MM.1S (cell line): ENCODE data around the gene PTCD3.

Experiments
- EZH2 ChIP-seq: fragments of 300-600 bp; sonication (generic); optimal IDR thresholded peaks from 2 replicates; pipeline ENCODE3; 2017; ENCODE audit warnings: low read depth, mild to moderate bottlenecking, antibody characterized with exemption, low read length, mixed read lengths
- EZH2phosphoT487 ChIP-seq: fragments of 300-600 bp; sonication (generic); IDR thresholded peaks from 2 replicates; pipeline ENCODE4 v1.6.1; 2018; ENCODE audit warnings: antibody characterized with exemption, low read length
- TF ChIP-seq, protein P1 (sequence below): fragments of 300-600 bp; sonication (generic); IDR thresholded peaks from 2 replicates; pipeline ENCODE4 v1.5.1; 2016; ENCODE audit warnings: antibody characterized with exemption, low read length, mixed read lengths

DNA sequence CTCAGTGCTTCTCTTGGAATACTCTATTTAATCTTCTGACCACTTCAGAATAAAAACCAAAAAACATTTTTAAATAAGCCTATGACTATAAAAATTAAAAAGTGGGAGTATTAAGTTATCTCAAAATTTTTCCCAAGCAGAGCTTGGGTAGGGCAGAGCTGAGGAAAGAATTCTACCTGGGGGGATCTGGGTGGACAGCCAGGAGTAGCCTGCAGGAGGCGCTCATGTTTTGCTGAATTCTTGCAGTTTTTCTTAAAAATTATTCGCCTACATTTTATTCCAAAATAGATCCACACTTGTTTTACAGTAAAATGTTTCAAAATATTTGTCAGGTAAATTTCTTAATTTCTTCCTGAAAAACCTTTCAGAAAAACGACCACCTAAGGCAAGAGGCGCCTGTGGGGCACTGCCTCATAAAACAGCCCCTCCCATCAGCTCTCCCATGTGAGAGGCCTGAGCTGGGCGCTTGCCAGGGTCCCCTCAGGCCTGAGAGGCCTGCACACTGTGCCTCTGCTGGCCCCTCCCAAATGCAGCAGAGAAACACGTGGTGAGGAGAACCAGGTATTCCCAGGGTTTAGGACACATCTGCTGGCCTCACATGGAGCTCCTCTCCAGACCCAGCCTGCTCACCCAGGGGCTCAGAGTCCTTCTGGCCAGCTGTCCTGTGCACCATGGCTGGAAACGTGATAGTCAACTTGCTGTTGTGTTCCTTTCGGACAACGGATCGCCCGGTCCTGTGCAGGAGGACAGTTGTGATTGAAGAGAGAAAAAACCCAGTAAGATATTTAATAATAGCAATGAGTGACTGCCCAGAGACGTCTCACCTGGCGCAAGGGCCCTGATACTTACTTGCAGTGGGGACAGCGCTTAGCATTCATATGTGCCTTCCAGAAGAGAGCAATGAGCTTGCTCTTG lies 17.8 kb upstream of the PTCD3 start:
- TF ChIP-seq, protein P1, sequence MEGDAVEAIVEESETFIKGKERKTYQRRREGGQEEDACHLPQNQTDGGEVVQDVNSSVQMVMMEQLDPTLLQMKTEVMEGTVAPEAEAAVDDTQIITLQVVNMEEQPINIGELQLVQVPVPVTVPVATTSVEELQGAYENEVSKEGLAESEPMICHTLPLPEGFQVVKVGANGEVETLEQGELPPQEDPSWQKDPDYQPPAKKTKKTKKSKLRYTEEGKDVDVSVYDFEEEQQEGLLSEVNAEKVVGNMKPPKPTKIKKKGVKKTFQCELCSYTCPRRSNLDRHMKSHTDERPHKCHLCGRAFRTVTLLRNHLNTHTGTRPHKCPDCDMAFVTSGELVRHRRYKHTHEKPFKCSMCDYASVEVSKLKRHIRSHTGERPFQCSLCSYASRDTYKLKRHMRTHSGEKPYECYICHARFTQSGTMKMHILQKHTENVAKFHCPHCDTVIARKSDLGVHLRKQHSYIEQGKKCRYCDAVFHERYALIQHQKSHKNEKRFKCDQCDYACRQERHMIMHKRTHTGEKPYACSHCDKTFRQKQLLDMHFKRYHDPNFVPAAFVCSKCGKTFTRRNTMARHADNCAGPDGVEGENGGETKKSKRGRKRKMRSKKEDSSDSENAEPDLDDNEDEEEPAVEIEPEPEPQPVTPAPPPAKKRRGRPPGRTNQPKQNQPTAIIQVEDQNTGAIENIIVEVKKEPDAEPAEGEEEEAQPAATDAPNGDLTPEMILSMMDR, result peak; percentile 48
- TF ChIP-seq EZH2phosphoT487 (no peak), EZH2 (no peak)
